Cerebellar cortex (tissue), 1 donor: ENCODE results near the gene CEACAM8.
"Not testable (repeated sequence)": the region's sequence is repeated elsewhere in the genome, so short reads cannot be mapped to it uniquely, and the experiment has no call there.

ENCODE experiments used
- DNase-seq: peaks from one replicate; pipeline ENCODE4 v3.0.0-alpha.2; 2015; ENCODE audit warnings: low spot score

CEACAM8 gene

GRCh38 chr19:42594617-42595489 is at the start of gene CEACAM8:
Gene CEACAM8 (minus strand): TSS chr19:42594924. CDS start chr19:42594828, 96 bp downstream.
- no peak for DNase-seq

- not testable (repeated sequence) for DNase-seq
These were observed 44.8 kb upstream of the CEACAM8 start for GRCh38 chr19:42639324-42640092.

DNA sequence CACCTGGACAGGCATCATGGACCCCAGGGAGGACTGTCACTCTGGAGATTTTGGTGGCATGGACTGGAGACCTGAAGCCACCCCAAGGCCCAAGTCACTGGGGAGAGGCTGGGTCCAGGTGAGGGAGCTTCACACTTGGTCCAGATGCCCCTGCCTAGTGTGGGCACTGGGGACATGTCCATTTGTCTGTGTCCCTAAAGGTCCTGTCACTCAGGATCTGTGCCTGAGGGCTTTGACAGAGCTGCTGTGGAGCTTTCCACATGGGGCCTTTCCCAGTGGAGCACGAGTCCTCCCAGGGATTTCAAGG is 40.5 kb upstream of the CEACAM8 start:
- DNase-seq: no peak

DNA sequence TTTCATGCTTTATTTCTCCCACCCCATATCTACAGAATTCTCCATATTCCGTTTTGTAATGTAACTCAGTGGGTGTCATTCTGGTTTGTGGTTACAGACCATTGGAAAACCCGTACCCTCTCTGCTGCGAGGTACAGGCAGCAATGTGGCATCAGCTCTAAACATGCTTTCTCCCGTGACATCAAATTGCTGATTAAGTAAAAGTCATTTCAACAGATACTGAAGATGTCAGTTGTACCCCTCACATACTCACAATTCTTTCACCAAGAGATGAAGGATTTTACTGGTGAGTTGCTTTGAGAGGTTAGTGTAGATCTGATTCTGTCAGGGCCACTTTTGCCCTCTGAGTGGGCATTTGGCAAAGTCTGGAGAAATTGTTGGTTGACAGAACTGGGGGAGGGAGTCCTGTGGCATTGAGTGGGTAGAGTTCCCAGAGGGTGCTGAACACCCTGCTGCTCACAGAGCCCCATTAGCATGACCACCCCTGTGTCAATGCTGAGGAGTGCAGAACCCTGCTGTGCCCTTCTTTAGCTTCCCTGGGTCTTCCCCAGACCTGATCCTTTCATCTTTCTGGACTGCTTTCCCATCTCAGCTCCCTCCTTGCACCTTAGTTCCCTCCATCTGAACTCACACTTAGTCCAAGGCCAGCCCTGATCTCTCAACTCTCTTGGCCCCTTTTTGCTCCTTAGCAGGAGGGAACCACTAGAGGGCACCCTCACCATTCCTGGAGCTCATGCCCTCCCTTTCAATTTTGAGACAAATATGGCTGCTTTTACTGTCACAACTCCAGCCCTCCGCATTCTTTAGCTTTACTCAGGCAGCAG is 39.9 kb upstream of the CEACAM8 start:
- peak; percentile 72 for DNase-seq

DNA sequence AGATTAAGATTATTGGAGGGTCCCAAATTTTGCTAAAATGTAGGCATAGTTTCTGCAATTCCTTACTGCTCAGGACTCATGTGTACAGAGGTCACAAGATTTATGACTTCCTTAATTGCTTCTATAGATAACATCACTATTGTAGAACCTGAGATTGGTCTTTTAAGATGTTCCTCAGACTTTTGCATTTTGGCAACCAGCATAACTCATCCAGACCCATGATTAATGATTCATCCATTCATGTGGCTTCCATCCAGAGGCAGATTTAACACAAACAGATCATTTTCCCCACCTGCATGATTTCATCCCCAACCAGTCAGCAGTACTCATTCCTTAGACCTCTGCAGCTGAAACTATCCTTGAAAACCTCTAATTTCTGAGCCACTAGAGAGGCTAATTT is 34.5 kb upstream of the CEACAM8 start:
- DNase-seq: peak; percentile 80

DNA sequence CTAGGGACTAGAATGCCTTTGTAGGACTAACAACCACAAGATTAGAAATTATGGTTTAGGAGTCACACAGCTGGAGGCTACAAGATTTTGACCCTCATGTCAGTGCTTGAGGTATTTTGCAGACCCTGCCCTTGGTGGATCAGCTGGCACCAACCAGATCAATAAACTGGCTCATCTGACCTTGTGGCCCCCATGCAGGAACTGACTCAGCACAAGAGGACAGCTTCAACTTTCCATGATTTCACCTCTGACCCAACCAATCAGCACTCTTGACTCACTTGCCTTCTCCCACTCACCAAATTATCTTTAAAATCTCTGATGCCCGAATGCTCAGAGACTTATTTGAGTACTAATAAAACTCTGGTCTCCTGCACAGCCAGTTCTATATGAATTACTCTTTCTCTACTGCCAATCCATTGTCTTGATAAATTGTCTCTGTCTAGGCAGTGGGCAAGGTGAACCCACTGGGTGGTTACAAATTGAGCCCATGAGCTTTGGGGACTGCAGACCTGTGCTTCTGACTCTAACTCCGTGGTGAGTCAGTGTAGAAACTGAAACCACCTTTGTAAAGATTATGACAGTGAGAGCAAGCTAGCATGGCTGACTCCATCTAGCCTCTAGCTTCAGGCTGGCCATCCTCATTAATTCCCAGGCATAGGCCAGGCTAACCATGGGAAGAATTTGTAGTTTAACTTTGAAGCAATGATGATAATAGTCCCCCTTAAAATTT is 33.9 kb upstream of the CEACAM8 start:
- peak; percentile 87 for DNase-seq

GRCh38 chr19:42627916-42628315 is 33.2 kb upstream of the CEACAM8 start:
- peak; percentile 76 for DNase-seq

- peak; percentile 37 for DNase-seq
These were observed 31.5 kb upstream of the CEACAM8 start for GRCh38 chr19:42626181-42626580.

- DNase-seq: no peak
These were observed 24.5 kb upstream of the CEACAM8 start for GRCh38 chr19:42619271-42619670.

GRCh38 chr19:42613666-42614065 is 18.9 kb upstream of the CEACAM8 start:
- DNase-seq: peak; percentile 88

GRCh38 chr19:42610401-42610915 is 15.7 kb upstream of the CEACAM8 start:
- DNase-seq: not testable (repeated sequence)

DNA sequence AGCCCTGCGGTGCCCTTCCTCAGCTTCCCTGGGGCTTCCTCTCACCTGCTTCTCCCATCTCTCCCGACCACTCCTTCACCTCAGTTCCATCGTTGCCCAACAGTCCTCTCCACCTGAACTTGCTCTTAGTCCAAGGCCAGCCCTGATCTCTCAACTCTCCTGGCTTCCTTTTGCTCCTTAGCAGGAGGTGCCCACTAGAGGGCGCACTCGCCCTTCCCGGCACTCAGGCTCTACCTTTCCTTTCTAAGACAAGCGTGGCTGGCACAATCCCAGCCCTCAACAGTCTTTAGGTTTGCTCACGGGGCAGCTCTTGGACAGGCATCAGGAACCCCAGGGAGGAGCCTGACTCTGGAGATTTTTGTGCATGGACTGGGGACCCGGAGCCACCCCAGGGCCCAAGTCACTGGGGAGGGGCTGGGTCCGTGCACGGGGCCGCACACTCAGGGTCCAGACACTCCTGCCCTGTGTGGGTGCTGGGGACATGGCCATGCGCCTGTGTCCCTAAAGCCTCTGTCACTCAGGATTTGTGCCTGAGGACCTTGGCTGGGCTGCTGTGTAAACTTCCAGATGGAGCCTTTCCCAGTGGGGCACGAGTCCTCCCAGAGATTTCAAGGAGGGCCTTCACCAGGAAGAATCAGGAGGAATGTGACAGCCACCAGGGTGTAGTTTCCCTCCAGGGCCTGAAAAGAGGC is 12.1 kb upstream of the CEACAM8 start:
- DNase-seq: peak; percentile 93

DNA sequence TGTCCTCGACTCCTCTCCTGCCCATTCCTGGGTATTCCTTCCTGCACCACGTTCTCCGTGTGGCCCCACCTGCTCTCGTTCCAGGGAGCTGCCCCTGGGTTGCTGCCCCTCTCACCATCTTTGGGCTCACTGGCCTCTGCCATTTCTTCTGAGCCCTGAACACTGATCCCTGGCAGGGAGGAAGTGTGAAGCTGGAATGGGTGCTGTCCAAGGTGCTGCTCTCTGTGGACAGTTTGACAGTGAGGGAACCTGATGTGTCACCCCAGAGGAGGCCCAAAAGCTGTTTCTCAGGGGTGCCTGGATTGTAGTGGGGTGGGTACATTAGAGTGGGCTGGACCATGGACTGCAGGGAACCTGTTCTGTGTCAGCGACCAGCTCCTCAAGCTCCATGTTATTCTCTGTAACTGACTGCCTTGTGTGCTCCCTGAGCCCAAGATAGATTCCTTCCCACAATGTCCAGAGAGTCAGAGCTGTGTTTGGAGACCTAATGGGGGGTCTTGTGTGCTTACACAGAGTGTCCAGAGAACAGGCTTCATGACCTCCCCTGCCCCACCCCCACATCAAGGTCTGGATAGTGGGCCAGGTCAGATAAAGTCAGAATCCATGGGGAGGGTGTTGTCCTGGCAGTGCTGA is 7.2 kb upstream of the CEACAM8 start:
- DNase-seq: no peak

DNA sequence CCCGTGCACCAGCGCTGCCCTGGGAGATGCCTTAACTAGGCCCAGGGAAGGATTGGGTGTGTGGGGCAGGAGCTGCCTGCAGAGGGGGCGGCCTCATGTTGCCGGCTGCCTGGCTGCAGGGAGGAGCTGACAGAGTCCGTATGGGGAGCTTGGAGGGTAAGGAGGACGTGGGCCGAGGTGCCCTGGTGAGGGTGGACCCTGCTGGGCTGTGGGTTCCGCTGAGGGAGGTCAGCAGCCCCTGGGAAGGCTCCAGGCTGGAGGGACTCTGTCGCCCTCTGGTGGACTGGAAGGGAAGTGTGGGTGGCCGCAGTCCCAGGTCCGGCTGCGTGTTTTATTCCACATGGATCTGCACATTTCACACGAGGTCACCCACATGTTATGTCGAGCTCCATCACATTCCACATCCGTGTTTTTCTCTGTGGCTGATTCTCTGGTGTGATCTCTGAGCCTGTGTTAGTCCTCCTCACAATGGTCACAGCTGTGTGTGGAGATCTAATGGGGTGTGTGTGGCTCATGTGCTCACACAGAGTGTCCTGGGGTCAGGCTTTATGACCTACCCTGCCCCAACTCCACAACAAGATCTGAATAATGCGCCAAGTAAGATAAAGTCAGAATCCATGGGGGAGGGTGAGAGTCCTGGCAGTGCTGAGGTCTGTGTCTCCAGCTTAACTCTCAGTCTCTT is 1.8 kb upstream of the CEACAM8 start:
- no peak for DNase-seq

DNA sequence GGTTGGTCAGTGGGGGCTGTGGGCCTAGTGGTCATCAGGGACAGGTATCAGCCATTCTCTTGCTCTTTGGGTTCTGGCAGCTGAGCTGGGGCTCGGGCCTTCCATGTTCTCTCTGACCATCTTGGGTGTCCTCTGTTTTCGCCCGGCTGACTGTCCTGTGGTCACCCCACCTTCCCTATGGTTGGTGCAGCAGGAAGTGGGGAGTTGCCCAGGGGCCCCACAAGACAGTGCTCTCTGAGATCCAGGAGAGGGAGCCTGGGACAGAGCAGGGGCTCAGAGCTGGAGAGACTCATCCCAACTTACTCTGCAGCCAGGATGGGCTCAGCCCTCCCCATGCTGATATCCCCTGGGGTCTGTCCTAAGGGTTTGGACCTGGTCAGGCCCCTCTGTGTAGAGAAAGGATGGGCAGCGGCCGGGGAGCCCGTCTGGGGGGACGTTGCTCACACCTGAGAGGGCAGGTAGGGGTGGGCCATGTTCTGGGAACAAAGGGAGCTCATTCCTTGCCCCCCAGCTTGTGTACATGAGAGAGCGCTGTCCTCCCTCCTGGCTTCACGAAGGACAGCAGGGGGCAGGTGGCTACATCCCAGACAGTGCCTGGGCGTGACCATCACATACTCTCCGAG is 937 bp upstream of the CEACAM8 start:
- no peak for DNase-seq

DNA sequence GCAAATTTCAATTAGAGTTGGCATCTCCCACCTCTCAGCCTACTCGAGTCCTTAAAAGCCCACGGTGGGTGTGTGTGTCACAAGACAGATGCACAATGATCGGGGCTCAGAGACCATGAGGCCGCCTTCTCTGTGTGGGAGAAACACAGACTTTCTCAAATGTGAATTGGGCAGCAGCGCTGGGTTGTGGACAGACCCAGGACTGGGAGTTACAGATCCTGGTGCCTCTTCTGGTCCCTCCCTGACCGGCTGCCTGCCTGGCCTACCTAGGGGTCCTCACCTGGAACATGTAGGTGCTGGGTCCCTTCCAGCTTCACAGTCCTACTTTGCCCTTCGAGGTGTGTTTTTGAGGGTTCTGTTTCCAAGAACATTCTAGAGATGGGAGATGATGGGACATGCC is 4.9 kb downstream of the CEACAM8 start:
- DNase-seq: no peak

DNA sequence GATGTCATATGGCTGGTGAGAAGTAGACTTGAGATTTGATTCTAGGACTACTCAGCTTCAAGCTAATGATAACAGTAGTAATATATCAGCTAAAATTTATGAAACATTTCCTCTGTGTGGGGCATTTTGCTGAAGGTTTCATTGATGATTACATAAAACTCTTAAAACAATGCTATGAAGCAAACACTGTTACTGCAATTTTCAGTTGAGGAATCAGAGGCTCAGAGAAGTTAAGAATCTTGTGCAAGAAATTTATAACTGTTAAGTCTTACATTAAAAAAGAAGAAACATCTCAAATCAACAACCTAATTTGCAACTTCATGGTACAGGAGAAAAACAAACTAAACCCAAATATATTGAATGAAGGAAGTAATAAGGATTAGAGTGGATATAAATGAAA is 10.3 kb downstream of the CEACAM8 start:
- DNase-seq: no peak

- DNase-seq: no peak
These were observed 17.7 kb downstream of the CEACAM8 start for GRCh38 chr19:42577016-42577415.

GRCh38 chr19:42576241-42576640 is 18.5 kb downstream of the CEACAM8 start:
- no peak for DNase-seq
